GM19467 (cell line): ENCODE data around the gene VMP1.

ENCODE experiments used
- ATAC-seq: cut with Tn5 transposase; IDR thresholded peaks from one replicate; pipeline ENCODE4 v1.9.1; 2021; ENCODE audit warnings: mild to moderate bottlenecking, moderate library complexity; ENCODE audit not compliant: unreplicated experiment

The VMP1 gene

GRCh38 chr17:59707971-59708430 is 547 bp downstream of the VMP1 start:
- no peak for ATAC-seq

- ATAC-seq = no peak
Observed at GRCh38 chr17:59711936-59712335, 4.5 kb downstream of the VMP1 start.

DNA sequence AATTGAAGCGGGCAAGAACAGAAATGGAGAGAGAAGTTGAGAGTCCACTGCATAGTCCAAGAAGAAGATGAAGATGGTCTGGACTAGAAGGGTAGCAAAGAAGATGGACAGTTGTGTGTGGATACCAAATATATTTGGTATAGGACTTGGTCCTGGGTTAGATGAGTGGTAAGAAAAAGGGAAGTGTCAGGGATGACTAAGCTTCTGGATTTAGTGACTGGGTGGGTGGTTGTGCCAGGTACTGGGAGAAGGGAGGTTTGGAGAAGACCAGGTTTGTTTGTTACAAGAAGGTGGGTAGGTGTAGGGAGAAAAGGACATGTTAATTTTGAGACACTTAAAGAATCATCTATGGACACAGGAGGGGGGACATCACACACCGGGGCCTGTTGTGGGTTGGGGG is 5.4 kb downstream of the VMP1 start:
- ATAC-seq = no peak

GRCh38 chr17:59714255-59714654 is 6.8 kb downstream of the VMP1 start:
- no peak for ATAC-seq

- ATAC-seq = no peak
Observed at GRCh38 chr17:59716427-59716826, 9.0 kb downstream of the VMP1 start.

DNA sequence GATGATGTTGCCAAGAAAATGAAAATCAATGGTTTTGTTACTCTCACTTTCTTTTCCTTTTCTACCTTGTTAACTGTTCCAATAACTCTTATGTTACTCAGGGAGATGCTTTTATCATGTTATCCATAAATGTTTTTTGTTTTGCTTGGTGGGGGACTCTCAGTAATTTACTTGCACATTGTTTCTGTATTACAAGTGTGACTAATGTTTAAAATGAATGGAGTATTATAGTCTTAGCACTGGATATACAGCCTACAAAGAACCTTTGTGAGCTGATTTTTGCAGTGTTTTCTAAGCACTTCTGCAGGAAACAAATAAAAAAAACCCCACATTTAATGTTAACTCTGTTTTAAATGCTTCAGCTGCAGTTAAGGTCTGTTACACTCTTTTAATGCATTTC is 12.1 kb downstream of the VMP1 start:
- ATAC-seq = no peak

DNA sequence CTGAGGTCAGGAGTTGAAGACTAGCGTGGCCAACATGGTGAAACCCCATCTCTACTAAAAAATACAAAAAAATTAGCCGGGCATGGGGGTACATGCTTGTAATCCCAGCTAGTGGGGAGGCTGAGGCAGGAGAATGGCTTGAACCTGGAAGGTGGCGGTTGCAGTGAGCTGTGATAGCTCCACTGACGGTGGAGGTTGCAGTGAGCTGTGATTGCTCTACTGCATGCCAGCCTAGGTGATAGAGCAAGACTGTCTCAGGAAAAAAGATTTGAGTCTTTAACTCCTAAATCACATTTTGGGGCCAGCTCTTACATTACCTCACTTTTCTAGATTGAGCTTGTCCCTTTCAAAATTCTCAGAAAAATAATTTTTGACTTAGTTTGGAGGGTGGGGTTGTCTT is 15.2 kb downstream of the VMP1 start:
- ATAC-seq = no peak

GRCh38 chr17:59723041-59723440 is 15.6 kb downstream of the VMP1 start:
- no peak for ATAC-seq

GRCh38 chr17:59723607-59724006 is 16.2 kb downstream of the VMP1 start:
- no peak for ATAC-seq

GRCh38 chr17:59725691-59726090 is 18.2 kb downstream of the VMP1 start:
- no peak for ATAC-seq

DNA sequence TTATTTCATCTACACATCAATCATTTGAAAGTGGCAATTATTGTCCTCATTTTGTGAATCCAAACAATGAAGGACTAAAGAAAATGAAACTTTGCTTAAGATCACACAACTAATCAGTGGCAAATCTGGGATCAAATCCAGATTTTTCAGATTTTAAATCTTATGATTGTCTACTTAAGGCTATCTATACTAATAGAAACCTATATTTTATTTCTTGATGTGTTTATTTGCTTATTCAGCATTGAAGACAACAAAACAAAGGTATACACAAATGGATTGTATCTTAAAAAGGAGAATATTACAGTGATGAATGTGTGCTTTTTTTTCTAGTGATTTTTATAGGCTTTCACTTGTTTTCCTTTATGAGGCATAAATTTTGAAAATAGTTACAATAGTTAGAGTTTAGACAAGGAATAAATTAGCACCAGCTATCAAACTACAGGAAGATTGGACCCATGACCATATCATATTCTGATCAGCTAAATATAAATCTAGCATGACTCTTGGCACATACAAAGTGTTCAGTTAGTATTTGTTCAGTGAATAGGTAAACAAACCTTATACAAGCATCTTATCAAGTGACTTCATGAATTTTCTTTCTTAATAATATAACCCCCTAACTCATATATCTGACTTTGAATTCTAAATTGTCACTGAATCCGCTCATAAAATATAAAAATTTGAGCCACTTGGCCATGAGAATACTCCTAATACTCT is 20.5 kb downstream of the VMP1 start:
- ATAC-seq = no peak

- ATAC-seq = no peak
Observed at GRCh38 chr17:59730268-59730834, 22.9 kb downstream of the VMP1 start.

- no peak for ATAC-seq
Observed at GRCh38 chr17:59733697-59734096, 26.2 kb downstream of the VMP1 start.

DNA sequence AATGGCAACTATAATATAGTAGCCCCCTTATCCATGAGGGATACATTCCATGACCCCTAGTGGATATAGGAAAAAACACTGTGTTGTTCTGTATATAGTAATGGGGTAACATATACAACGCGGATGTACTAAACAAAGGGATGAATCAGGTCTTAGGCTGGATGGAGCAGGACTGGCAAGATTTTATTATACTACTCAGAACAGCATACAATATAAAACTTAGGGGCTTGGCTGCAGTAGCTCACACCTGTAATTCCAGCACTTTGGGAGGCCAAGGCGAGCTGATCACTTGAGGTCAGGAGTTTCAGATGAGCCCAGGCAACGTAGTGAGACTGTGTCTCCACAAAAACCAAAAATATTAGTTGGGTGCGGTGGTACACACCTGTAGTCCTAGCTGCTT is 26.8 kb downstream of the VMP1 start:
- no peak for ATAC-seq

- ATAC-seq = no peak
Observed at GRCh38 chr17:59737324-59737723, 29.9 kb downstream of the VMP1 start.

GRCh38 chr17:59743842-59744241 is 36.4 kb downstream of the VMP1 start:
- no peak for ATAC-seq

DNA sequence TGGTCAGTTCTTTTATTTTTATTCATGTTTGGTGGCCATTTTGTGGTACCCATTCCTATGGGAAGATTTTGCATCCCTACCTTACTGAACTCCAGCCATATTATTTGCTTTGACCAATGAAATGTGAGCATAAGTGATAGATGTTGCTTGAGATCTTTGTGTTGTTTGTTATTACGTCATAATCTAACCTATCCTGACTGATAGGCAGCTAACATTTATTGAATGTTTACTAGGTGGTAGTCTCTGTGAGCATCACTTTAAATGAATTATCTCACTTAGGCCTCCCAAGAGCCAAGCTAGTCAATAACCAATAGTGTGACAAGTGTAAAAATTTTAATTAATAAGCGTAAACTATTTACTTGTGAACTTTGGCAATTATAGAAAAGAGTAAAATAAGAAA is 37.6 kb downstream of the VMP1 start:
- no peak for ATAC-seq

DNA sequence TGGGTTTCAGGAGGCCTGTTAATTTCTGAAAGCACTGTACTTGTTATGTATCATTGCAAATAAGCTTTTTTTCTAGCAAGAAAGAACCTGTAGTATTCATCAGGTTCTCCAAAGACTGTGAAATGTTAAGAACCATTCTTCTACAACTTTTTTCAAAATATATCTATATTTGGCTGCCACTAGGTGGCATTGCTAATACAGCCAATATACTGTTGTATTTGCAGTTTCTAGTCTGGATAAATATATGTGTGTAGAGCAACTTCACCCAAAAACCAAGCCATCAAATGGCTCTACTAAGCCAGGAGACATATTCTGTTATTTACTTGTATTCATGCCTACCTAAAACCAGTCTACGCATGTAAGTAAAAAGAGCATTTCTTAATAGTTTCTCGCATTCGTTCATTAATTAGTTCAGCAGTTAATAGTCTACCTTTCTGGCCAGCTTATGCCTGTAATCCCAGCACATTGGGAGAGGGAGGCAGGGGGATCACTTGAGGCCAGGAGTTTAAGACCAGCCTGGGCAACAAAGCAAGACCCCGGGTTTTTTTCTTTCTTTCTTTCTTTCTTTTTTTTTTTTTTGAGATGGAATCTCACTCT is 39.5 kb downstream of the VMP1 start:
- no peak for ATAC-seq

DNA sequence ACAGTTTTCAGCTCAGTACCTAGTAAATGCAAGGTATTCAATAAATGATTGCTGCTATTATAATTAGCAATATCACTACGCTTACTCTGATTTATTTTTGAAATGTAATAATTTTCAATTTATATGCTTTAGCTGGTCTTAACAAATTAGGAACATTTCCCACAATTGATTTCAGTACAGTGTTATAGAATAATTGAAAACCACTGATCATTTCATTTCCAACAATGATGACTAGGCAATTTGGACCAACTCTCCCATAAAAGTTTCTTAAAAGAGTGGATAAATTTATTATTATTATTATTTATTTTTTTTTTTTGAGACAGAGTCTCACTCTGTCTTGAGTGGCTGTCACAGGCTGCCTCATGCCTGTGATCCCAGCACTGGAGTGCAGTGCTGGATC is 41.1 kb downstream of the VMP1 start:
- ATAC-seq = no peak

DNA sequence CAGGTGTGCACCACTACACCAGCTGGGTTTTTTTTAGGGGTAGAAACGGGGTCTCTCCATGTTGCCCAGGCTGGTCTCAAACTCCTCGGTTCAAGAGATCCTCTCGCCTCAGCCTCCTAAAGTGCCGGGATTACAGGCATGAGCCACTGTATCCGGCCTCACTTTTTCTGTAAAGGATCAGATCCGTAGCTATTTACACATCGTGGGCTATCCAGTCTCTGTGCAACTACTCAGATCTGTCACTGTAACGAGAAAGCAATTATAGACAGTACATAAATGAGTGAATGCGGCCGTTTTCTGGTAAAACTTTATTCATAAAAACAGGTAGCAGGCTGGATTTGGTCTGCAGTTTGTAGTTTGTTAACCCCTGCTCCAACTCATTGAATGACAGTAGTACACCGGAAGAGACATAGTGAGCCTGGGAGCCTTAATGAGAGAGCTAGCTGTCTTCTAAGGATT is 44.5 kb downstream of the VMP1 start:
- ATAC-seq = no peak

GRCh38 chr17:59752446-59752845 is 45.0 kb downstream of the VMP1 start:
- ATAC-seq = no peak

DNA sequence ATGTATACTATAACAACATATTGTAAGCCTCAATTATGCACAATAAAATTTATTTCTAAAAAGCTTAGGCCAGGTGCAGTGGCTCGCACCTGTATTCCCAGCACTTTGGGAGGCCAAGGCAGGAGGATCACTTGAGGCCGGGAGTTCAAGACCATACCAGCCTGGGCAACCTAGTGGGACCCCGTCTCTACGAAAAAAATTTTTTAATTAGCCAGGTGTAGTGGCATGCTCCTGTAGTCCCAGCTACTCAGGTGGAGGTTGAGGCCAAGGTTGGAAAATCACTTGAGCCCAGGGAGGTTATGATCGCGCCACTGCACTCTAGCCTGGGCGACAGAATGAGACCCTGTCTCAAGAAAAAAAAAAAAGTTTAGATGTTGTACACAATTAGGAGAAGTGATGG is 45.5 kb downstream of the VMP1 start:
- ATAC-seq = no peak
